ENCODE results near the gene ITGB1. TPM values are rescaled to one million over a fixed set of nuclear protein-coding genes. Genes with fewer than 3 reads are reported as not detected.

ITGB1 gene
- polyA plus RNA-seq, 1 of the 3 experiments (the other 2 are of a cell fraction), result 666 TPM

DNA sequence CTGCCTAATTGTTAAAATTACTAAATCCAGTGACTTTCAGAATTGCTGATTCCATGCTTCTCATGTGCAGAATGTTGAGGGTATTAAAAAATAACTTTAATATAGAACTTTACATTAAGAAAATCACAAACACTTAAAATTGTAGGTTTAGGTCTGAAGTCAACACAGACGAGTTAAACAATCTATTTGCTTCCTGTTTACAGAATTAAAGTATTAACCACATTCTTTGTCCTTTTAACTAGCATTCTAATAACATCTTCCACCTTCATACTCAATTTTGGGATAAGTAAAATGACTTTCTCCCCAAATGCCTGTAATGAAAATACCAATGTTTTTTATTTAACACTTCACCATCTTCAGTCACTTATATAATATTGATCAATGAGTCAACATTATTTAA is 2.2 kb downstream of the ITGB1 start:
- no peak for DNase-seq
- Histone ChIP-seq H3K27ac (ENCODE audit: low read depth in 2 of 2, low read length in 1 of 2) (peak overlapping the region in 1 of 2 experiments; percentile 67; a peak in 2 of 4 replicates), H3K79me2 (ENCODE audit: insufficient read depth) (peaks cover 93% of the 10 kb centered on the region), H3K4me2 (peak overlapping the region; percentile 78), H3K27me3 (ENCODE audit: insufficient read depth) (no peaks in the 10 kb centered on the region), H4K20me1 (ENCODE audit: insufficient read depth) (peaks cover 68% of the 10 kb centered on the region), H3K9me2 (no peaks in the 10 kb centered on the region), H3K9ac (peak overlapping the region; percentile 87; the same call in 1 of the 2 replicates), H3K9me3 (no peaks in the 10 kb centered on the region), H3F3A (replicated peaks; ENCODE audit: insufficient read depth) (peaks cover 31% of the 10 kb centered on the region), H3K36me3 (replicated peaks in 1 of 2; ENCODE audit: control insufficient read depth in 1 of 2, insufficient read depth in 2 of 2, low read length in 1 of 2) (peaks cover 12 to 22% of the 10 kb centered on the region in 2 experiments), H2AFZ (ENCODE audit: low read depth) (no peak overlapping the region), H3K4me1 (ENCODE audit: control insufficient read depth in 1 of 2, insufficient read depth in 2 of 2, low read depth in 1 of 2, low read length in 1 of 2) (peaks cover 17 to 32% of the 10 kb centered on the region in 2 experiments; a peak in 3 of 4 replicates), H3K4me3 (ENCODE audit: low read depth in 2 of 2, low read length in 1 of 2) (peak overlapping the region; percentile 77 to 95; a peak in 3 of 4 replicates)
- POLR2A ChIA-PET, result interaction anchor here (1.3 kb wide), 1 partner anchor 25 kb away, joined by 8 read pairs; no protein-coding TSS in a partner anchor
- 9% methylated on average over 1 of the region's 1 CpG for WGBS (ENCODE audit: low lambda C conversion rate)
- CTCF ChIA-PET, result interaction anchor here (2.2 kb wide), 1 partner anchor 53 kb away, joined by 10 read pairs; no protein-coding TSS in a partner anchor
- TF ChIP-seq GATA2 (CRISPR knock-in tag; IDR thresholded peaks at IDR 0.05), result no peak
- no peak for TF ChIP-seq EZH2phosphoT487 (IDR thresholded peaks at IDR 0.05; ENCODE audit: borderline replicate concordance, low read depth)
- no peak for TF ChIP-seq RCOR1 (IDR thresholded peaks at IDR 0.05; ENCODE audit: low read length)
- TF ChIP-seq NFIC (IDR thresholded peaks at IDR 0.05; ENCODE audit: borderline replicate concordance), result no peak
- TF ChIP-seq TCF12 (IDR thresholded peaks at IDR 0.05), result no peak
- TF ChIP-seq TAF1 (IDR thresholded peaks at IDR 0.05; ENCODE audit: borderline replicate concordance, low read depth, low read length), result no peak
- TF ChIP-seq, protein P1, sequence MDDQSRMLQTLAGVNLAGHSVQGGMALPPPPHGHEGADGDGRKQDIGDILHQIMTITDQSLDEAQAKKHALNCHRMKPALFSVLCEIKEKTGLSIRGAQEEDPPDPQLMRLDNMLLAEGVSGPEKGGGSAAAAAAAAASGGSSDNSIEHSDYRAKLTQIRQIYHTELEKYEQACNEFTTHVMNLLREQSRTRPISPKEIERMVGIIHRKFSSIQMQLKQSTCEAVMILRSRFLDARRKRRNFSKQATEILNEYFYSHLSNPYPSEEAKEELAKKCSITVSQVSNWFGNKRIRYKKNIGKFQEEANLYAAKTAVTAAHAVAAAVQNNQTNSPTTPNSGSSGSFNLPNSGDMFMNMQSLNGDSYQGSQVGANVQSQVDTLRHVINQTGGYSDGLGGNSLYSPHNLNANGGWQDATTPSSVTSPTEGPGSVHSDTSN (IDR thresholded peaks at IDR 0.05), result no peak
- TF ChIP-seq TEAD4 (IDR thresholded peaks at IDR 0.05; ENCODE audit: borderline replicate concordance, insufficient read depth), result no peak
- no peak for TF ChIP-seq JUND (IDR thresholded peaks at IDR 0.05)
- no peak for TF ChIP-seq SIN3A (IDR thresholded peaks at IDR 0.05; ENCODE audit: borderline replicate concordance, low read depth, low read length)
- TF ChIP-seq SMC3 (IDR thresholded peaks at IDR 0.05; ENCODE audit: low read depth, low read length), result no peak
- TF ChIP-seq, protein P2, sequence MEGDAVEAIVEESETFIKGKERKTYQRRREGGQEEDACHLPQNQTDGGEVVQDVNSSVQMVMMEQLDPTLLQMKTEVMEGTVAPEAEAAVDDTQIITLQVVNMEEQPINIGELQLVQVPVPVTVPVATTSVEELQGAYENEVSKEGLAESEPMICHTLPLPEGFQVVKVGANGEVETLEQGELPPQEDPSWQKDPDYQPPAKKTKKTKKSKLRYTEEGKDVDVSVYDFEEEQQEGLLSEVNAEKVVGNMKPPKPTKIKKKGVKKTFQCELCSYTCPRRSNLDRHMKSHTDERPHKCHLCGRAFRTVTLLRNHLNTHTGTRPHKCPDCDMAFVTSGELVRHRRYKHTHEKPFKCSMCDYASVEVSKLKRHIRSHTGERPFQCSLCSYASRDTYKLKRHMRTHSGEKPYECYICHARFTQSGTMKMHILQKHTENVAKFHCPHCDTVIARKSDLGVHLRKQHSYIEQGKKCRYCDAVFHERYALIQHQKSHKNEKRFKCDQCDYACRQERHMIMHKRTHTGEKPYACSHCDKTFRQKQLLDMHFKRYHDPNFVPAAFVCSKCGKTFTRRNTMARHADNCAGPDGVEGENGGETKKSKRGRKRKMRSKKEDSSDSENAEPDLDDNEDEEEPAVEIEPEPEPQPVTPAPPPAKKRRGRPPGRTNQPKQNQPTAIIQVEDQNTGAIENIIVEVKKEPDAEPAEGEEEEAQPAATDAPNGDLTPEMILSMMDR (IDR thresholded peaks at IDR 0.05), result no peak
- TF ChIP-seq MEF2A (IDR thresholded peaks at IDR 0.05; ENCODE audit: borderline replicate concordance, low read depth), result no peak

DNA sequence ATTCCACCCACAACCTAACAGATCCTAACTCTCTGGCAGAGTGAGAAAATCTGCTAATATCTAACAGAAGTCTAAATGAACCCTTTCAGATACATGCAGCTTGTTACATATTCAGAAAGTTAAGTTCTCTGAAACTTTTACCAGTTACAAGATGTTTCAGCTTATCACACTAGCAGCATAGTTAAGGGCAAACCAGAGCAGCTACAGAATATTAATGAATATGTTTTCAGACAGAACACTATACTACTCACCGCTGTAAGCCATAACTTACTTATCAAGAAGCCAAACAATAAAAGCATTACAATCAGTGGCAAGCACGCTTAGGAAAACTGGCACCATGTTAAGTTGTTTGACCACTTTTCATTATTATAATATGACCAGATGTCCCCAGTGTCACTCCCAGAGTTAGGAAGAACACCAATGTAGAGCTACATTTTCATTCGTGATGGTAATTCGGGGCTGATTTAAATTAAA is 2.7 kb downstream of the ITGB1 start:
- WGBS (ENCODE audit: low lambda C conversion rate), result 11% methylated on average over 4 of the region's 4 CpGs
- Histone ChIP-seq H3K79me2 (ENCODE audit: insufficient read depth) (peaks cover 93% of the 10 kb centered on the region), H3K36me3 (replicated peaks in 1 of 2; ENCODE audit: control insufficient read depth in 1 of 2, insufficient read depth in 2 of 2, low read length in 1 of 2) (peaks cover 12 to 22% of the 10 kb centered on the region in 2 experiments)

More for the DNA sequence above, 2.7 kb downstream of the ITGB1 start:
- TF ChIP-seq FOXJ3 (CRISPR knock-in tag; IDR thresholded peaks at IDR 0.05) (no peak), MXI1 (IDR thresholded peaks at IDR 0.05; ENCODE audit: low read depth, low read length) (no peak), CHD2 (IDR thresholded peaks at IDR 0.05; ENCODE audit: low read length, partially characterized antibody) (no peak), TAF1 (IDR thresholded peaks at IDR 0.05; ENCODE audit: borderline replicate concordance, low read depth, low read length) (no peak), YY1 (IDR thresholded peaks at IDR 0.05; ENCODE audit: low read depth) (no peak)
- TF ChIP-seq, protein P1 (IDR thresholded peaks at IDR 0.05), result no peak
- CTCF ChIA-PET, result interaction anchor here (0.6 to 2.2 kb wide), 2 partner anchors 53 kb away, joined by 3 to 10 read pairs; no protein-coding TSS in a partner anchor
- Histone ChIP-seq H3K4me1 (ENCODE audit: control insufficient read depth in 1 of 2, insufficient read depth in 2 of 2, low read depth in 1 of 2, low read length in 1 of 2) (peaks cover 19 to 33% of the 10 kb centered on the region in 2 experiments; a peak in 3 of 4 replicates), H3K9me2 (no peaks in the 10 kb centered on the region), H3K27me3 (ENCODE audit: insufficient read depth) (no peaks in the 10 kb centered on the region), H3K9me3 (no peaks in the 10 kb centered on the region), H3K4me3 (ENCODE audit: low read depth in 2 of 2, low read length in 1 of 2) (peak overlapping the region; percentile 77 to 95; a peak in 3 of 4 replicates), H3F3A (replicated peaks; ENCODE audit: insufficient read depth) (peaks cover 27% of the 10 kb centered on the region), H3K4me2 (peak overlapping the region; percentile 78), H2AFZ (ENCODE audit: low read depth) (no peak overlapping the region), H3K9ac (peak overlapping the region; percentile 87; the same call in 1 of the 2 replicates), H3K27ac (ENCODE audit: low read depth in 2 of 2, low read length in 1 of 2) (peak overlapping the region in 1 of 2 experiments; percentile 67; a peak in 1 of 4 replicates), H4K20me1 (ENCODE audit: insufficient read depth) (peaks cover 73% of the 10 kb centered on the region)
- POLR2A ChIA-PET, result no interaction called here
- DNase-seq, result no peak
